Activated T-cell treated with anti-CD3 and anti-CD28 coated beads for 48 hours (primary cell): ENCODE results near the gene GINM1.

Experiments used
- DNase-seq: peaks from one replicate; pipeline ENCODE4 v3.0.0-alpha.2; 2020; ENCODE audit warnings: low read depth

GINM1 gene

GRCh38 chr6:149593408-149593807 lies 27.2 kb downstream of the GINM1 start:
- DNase-seq, result no peak

- DNase-seq, result no peak
Measured at GRCh38 chr6:149600508-149600907, 34.3 kb downstream of the GINM1 start.

GRCh38 chr6:149608381-149608982 lies 42.3 kb downstream of the GINM1 start:
- DNase-seq, result no peak

GRCh38 chr6:149614337-149614736 lies 48.2 kb downstream of the GINM1 start:
- DNase-seq, result no peak

GRCh38 chr6:149615805-149616204 lies 49.6 kb downstream of the GINM1 start:
- no peak for DNase-seq

GRCh38 chr6:149627672-149628071 lies 61.5 kb downstream of the GINM1 start:
- no peak for DNase-seq

GRCh38 chr6:149628875-149629510 lies 62.8 kb downstream of the GINM1 start:
- DNase-seq, result no peak

- no peak for DNase-seq
Measured at GRCh38 chr6:149634315-149634714, 68.1 kb downstream of the GINM1 start.

- DNase-seq, result no peak
Measured at GRCh38 chr6:149636124-149636523, 69.9 kb downstream of the GINM1 start.
